ENCODE measurements around the gene FEZF1. TPM values are rescaled to one million over a fixed set of nuclear protein-coding genes. Genes with fewer than 3 reads are reported as not detected.

The FEZF1 gene
- total RNA-seq, result not detected in 2 replicates

DNA sequence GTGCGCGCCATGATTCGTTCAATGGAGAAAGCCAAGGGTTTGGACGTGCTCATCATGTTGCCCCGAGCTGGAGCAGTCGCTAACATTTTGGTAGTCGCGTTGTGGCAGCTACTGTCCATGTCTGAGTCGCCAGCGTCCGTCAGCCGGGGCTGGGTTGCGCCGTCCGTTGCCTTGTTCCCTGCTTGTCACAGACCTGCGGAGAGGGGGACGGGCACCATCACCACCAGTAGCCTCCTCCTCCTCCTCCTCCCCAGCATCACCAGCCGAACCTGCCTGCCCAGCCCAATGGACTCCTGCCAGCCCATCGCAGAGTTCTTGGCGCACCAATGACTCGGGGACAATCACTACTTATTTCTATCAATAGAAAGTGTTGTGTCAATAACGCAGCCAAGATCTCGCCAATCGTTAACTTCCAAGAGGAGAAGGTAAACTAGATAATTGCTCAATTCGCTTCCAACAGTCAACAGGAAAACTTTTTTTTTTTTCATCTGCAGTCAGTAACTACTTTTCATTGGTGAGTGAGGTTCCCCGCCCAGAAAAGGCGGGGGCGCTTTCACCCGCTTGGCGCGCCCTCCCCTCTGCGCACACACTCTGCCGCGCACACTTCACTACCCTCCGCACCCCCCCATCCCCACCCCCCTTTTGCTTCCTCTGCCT lies at the start of gene FEZF1:
TSS of gene FEZF1 (minus strand) at position 432 of the 657 bp plus-strand sequence. CDS start at position 119, 313 bp downstream.

Other genes with a start within 250 kb of the FEZF1 start
- gene AASS, start 160.5 kb downstream of the FEZF1 start, total RNA-seq, result 42.6 and 62.9 TPM in 2 replicates